Metanephros (tissue), 2 donors: ENCODE measurements around the gene FILIP1. TPM values are rescaled to one million over a fixed set of nuclear protein-coding genes. Genes with fewer than 3 reads are reported as not detected.

Source experiments
- small RNA-seq: library from RNA; depleted of rRNA; stranded (forward); fragments of <200 nt; gene quantifications from one replicate; pipeline ENCODE3, GENCODE V24; 2014; ENCODE audit warnings: low replicate concordance
- total RNA-seq: library from RNA; depleted of rRNA; stranded (reverse); fragments of >200 nt; gene quantifications from one replicate; pipeline ENCODE4 v1.2.3, GENCODE V29; 2014

FILIP1 gene
- 7.6 TPM for total RNA-seq

GRCh38 chr6:75493400-75494064, at the start of gene FILIP1:
TSS of gene FILIP1 (minus strand) at chr6:75493800. CDS start at chr6:75414972, 78,828 bp downstream.

GRCh38 chr6:75284632-75285282, 208.8 kb downstream of the FILIP1 start, which contains the start of gene TMEM30A:
TSS of gene TMEM30A (minus strand) at chr6:75284792. CDS start at chr6:75284638, 154 bp downstream.

GRCh38 chr6:75243333-75244062, 250.1 kb downstream of the FILIP1 start, which contains the start of gene COX7A2:
TSS of gene COX7A2 (minus strand) at chr6:75243801. CDS start at chr6:75243734, 67 bp downstream.

Small RNA genes within 50 kb of the gene (small RNA-seq; reads per million reads assigned to genes)
- gene MIR4463 (not detected), gene RF00012 (not detected), gene RNU1-34P (not detected)

Other genes starting within 250 kb of the FILIP1 start
- 67.1 TPM for gene COX7A2, start 250.0 kb downstream of the FILIP1 start, total RNA-seq
- gene TMEM30A, start 209.0 kb downstream of the FILIP1 start, total RNA-seq, result 99.8 TPM
- gene SENP6, start 108.1 kb upstream of the FILIP1 start, total RNA-seq, result 113 TPM